Measurements from ENCODE around the gene GPR84.

The GPR84 gene

GRCh38 chr12:54371328-54372112 lies 7.2 kb upstream of the GPR84 start:
- no peak for TF ChIP-seq CTCF (IDR thresholded peaks at IDR 0.05)
- no peaks in the 10 kb centered on the region for H3K9me3 ChIP-seq
- H3K36me3 ChIP-seq = peaks cover 0 to 18% (median 12%) of the 10 kb centered on the region in 3 donors
- no peaks in the 10 kb centered on the region for H3K27me3 ChIP-seq
- peak overlapping the region; percentile 34 to 52 for H3K27ac ChIP-seq
- H3K4me1 ChIP-seq = peaks cover 6 to 46% (median 36%) of the 10 kb centered on the region in 4 donors
- intact Hi-C loops (cut with DNase I; ENCODE audit: low total_unique reads) = no loop called here
- no peak overlapping the region for H3K4me3 ChIP-seq
- peak; percentile 75 to 78 for DNase-seq

- H3K9me3 ChIP-seq = no peaks in the 10 kb centered on the region
- H3K4me3 ChIP-seq = peak overlapping the region; percentile 46
- H3K36me3 ChIP-seq = peaks cover 0 to 17% (median 12%) of the 10 kb centered on the region in 3 donors
- peaks cover 6 to 46% (median 36%) of the 10 kb centered on the region in 4 donors for H3K4me1 ChIP-seq
- TF ChIP-seq CTCF (IDR thresholded peaks at IDR 0.05) = peak; percentile 97
- peak overlapping the region; percentile 34 to 52 for H3K27ac ChIP-seq
- no peaks in the 10 kb centered on the region for H3K27me3 ChIP-seq
- intact Hi-C loops (cut with DNase I; ENCODE audit: low total_unique reads) = no loop called here
- DNase-seq = peak; percentile 74 to 90
These were observed 6.0 kb upstream of the GPR84 start for GRCh38 chr12:54370171-54370730.

DNA sequence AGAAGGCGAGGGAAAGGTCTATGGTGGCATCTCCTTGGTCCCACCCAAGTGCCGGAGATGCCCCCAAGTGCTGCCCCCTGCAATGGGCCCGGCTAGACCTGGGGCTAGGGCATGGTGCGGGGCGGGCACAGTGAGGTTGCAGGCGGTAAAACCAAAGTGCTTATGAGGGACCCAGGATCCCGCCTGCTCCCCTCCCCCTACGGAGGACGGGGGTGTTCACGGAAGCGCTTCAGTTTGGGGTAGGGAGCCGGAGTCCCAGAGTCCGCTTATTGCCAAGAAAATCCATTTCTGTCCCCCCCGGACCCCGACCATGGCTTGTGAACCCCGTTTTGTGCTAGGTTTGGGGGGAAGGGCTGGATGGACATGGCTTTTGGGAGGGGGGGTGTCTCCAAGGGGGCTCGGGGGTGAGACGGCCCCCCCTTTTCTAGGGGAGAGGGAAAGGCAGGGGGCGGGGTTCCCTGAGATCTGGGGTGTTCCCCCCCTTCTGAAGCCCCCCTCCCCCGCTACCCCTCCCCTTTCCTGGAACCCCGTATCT lies 5.4 kb upstream of the GPR84 start:
- peak overlapping the region; percentile 46 for H3K4me3 ChIP-seq

GRCh38 chr12:54368709-54369596 lies 4.7 kb upstream of the GPR84 start:
- Histone ChIP-seq H3K4me3 (peak overlapping the region; percentile 46), H3K4me1 (peaks cover 6 to 41% (median 30%) of the 10 kb centered on the region in 4 donors), H3K9me3 (no peaks in the 10 kb centered on the region), H3K27me3 (no peaks in the 10 kb centered on the region), H3K27ac (peak overlapping the region; percentile 34 to 52), H3K36me3 (peaks cover 0 to 9% (median 7%) of the 10 kb centered on the region in 3 donors)
- TF ChIP-seq CTCF (IDR thresholded peaks at IDR 0.05) = peak; percentile 80 to 86
- peak; percentile 90 to 94 for DNase-seq
- intact Hi-C loops (cut with DNase I; ENCODE audit: low total_unique reads) = loop anchor here (10.0 kb wide), 2 partner anchors 144 to 394 kb away; partner anchors contain the start of genes HOTAIR and HOXC11

More for the DNA sequence above, 5.4 kb upstream of the GPR84 start:
- TF ChIP-seq CTCF (IDR thresholded peaks at IDR 0.05) = no peak
- Histone ChIP-seq H3K36me3 (peaks cover 0 to 12% (median 11%) of the 10 kb centered on the region in 3 donors), H3K27me3 (no peaks in the 10 kb centered on the region), H3K27ac (peak overlapping the region; percentile 34 to 52), H3K4me1 (peaks cover 6 to 45% (median 33%) of the 10 kb centered on the region in 4 donors), H3K9me3 (no peaks in the 10 kb centered on the region)
- intact Hi-C loops (cut with DNase I; ENCODE audit: low total_unique reads) = loop anchor here (10.0 kb wide), 2 partner anchors 145 to 395 kb away; partner anchors contain the start of genes HOTAIR and HOXC11
- DNase-seq = no peak
